Measurements from ENCODE around the gene MAN1C1.

DNA sequence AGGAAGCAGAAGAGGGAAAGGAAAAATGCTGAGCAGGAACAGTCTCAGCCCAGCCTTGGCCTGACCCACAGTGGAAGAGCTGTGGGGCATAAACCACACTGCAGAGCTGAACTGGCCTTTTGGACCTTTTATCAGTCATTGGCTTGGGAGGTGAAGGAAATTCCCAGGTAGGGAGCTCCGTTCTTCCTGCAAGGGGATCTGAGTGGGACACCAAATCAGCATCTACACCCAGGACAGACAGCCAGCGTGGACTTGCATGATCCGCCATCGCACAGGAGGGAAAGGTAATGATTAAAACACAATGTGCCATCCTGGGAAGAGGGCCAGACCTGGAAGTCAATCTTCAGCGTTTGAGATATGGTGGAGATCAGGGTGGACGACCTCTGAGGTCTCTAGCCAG is 202.0 kb downstream of the MAN1C1 start:
- no peak for TF ChIP-seq POLR2A (IDR thresholded peaks at IDR 0.05)
- TF ChIP-seq, protein P1, sequence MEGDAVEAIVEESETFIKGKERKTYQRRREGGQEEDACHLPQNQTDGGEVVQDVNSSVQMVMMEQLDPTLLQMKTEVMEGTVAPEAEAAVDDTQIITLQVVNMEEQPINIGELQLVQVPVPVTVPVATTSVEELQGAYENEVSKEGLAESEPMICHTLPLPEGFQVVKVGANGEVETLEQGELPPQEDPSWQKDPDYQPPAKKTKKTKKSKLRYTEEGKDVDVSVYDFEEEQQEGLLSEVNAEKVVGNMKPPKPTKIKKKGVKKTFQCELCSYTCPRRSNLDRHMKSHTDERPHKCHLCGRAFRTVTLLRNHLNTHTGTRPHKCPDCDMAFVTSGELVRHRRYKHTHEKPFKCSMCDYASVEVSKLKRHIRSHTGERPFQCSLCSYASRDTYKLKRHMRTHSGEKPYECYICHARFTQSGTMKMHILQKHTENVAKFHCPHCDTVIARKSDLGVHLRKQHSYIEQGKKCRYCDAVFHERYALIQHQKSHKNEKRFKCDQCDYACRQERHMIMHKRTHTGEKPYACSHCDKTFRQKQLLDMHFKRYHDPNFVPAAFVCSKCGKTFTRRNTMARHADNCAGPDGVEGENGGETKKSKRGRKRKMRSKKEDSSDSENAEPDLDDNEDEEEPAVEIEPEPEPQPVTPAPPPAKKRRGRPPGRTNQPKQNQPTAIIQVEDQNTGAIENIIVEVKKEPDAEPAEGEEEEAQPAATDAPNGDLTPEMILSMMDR (IDR thresholded peaks at IDR 0.05) = no peak
